Glutamatergic neuron (in vitro differentiated cells): Measurements from ENCODE around the gene KMT2E. TPM values are rescaled to one million over a fixed set of nuclear protein-coding genes. Genes with fewer than 3 reads are reported as not detected.

Source experiments
- DNase-seq: peaks from one replicate; pipeline ENCODE4 v3.0.0; 2022
- H3K27ac Mint-ChIP-seq: one replicate; pipeline ENCODE4 v1.8.0; 2020; ENCODE audit warnings: mild to moderate bottlenecking, mixed read lengths, inconsistent platforms; ENCODE audit not compliant: unreplicated experiment
- H3K27me3 Mint-ChIP-seq: one replicate; pipeline ENCODE4 v1.8.0; 2020; ENCODE audit warnings: mild to moderate bottlenecking, moderate library complexity, mixed read lengths, inconsistent platforms; ENCODE audit not compliant: unreplicated experiment
- H3K36me3 Mint-ChIP-seq: one replicate; pipeline ENCODE4 v1.8.0; 2020; ENCODE audit warnings: mild to moderate bottlenecking, mixed read lengths, inconsistent platforms; ENCODE audit not compliant: unreplicated experiment
- H3K4me1 Mint-ChIP-seq: one replicate; pipeline ENCODE4 v1.8.0; 2020; ENCODE audit warnings: mild to moderate bottlenecking, low read depth, mixed read lengths, inconsistent platforms; ENCODE audit not compliant: unreplicated experiment
- H3K4me3 Mint-ChIP-seq: one replicate; pipeline ENCODE4 v1.8.0; 2020; ENCODE audit warnings: mild to moderate bottlenecking, mixed read lengths, inconsistent platforms; ENCODE audit not compliant: unreplicated experiment
- H3K9me3 Mint-ChIP-seq: one replicate; pipeline ENCODE4 v1.8.0; 2020; ENCODE audit warnings: mild to moderate bottlenecking, moderate library complexity, mixed read lengths, inconsistent platforms; ENCODE audit not compliant: unreplicated experiment
- total RNA-seq: library from RNA; stranded (reverse); fragmentation: NEBNext Ultra II Directional; extraction: Animal tissue kit (Norgen Biotek cat#: 25700); gene quantifications from one replicate; pipeline ENCODE4 v1.2.1, GENCODE V29; 2021; ENCODE audit not compliant: unreplicated experiment
- TF ChIP-seq, protein P1 (sequence below): fragments of 200-600 bp; sonication (generic); IDR thresholded peaks from one replicate; pipeline ENCODE4 v1.5.0; 2021; ENCODE audit not compliant: partially characterized antibody, unreplicated experiment

The KMT2E gene
- total RNA-seq, 1 donor from 2014 or later: 126 TPM

GRCh38 chr7:105016068-105016708, 2.2 kb downstream of the KMT2E start:
- TF ChIP-seq, protein P1, sequence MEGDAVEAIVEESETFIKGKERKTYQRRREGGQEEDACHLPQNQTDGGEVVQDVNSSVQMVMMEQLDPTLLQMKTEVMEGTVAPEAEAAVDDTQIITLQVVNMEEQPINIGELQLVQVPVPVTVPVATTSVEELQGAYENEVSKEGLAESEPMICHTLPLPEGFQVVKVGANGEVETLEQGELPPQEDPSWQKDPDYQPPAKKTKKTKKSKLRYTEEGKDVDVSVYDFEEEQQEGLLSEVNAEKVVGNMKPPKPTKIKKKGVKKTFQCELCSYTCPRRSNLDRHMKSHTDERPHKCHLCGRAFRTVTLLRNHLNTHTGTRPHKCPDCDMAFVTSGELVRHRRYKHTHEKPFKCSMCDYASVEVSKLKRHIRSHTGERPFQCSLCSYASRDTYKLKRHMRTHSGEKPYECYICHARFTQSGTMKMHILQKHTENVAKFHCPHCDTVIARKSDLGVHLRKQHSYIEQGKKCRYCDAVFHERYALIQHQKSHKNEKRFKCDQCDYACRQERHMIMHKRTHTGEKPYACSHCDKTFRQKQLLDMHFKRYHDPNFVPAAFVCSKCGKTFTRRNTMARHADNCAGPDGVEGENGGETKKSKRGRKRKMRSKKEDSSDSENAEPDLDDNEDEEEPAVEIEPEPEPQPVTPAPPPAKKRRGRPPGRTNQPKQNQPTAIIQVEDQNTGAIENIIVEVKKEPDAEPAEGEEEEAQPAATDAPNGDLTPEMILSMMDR: no peak
- Mint-ChIP-seq H3K9me3 (peaks cover 34% of the 10 kb centered on the region), H3K4me3 (peak overlapping the region; percentile 96), H3K4me1 (peaks cover 16% of the 10 kb centered on the region), H3K27ac (peak overlapping the region; percentile 100), H3K27me3 (peaks cover 31% of the 10 kb centered on the region), H3K36me3 (peaks cover 6% of the 10 kb centered on the region)
- DNase-seq: no peak

GRCh38 chr7:105016709-105017656, 3.0 kb downstream of the KMT2E start:
- Mint-ChIP-seq H3K4me3 (peak overlapping the region; percentile 96), H3K36me3 (peaks cover 6% of the 10 kb centered on the region), H3K9me3 (peaks cover 34% of the 10 kb centered on the region), H3K4me1 (peaks cover 23% of the 10 kb centered on the region), H3K27ac (peak overlapping the region; percentile 100), H3K27me3 (peaks cover 31% of the 10 kb centered on the region)
- TF ChIP-seq, protein P1: no peak
- no peak for DNase-seq

GRCh38 chr7:105017657-105018365, 3.8 kb downstream of the KMT2E start:
- Mint-ChIP-seq H3K36me3 (peaks cover 6% of the 10 kb centered on the region), H3K27ac (peak overlapping the region; percentile 73), H3K27me3 (peaks cover 24% of the 10 kb centered on the region), H3K4me3 (peak overlapping the region; percentile 96), H3K9me3 (peaks cover 28% of the 10 kb centered on the region), H3K4me1 (peaks cover 29% of the 10 kb centered on the region)
- DNase-seq: no peak
- TF ChIP-seq, protein P1: no peak

DNA sequence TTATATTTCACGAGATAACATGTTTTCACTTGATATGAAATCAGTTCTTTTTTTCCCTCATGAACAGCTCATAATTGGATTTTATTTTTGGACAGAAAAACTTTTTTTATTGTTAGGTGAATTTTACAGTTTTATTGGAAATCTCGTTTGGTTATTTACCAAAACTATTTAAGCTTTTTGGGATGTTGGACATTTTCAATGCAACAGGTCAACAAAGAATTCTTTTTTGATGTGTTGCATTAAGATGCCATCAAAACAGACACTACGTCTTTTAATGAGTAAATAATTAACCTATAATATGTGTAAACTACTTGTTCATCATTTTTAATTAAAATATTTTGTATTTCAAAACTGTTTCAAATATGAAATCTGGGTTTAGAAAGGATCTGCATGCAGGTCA, 5.3 kb downstream of the KMT2E start:
- Mint-ChIP-seq H3K9me3 (peaks cover 16% of the 10 kb centered on the region), H3K4me1 (peaks cover 31% of the 10 kb centered on the region), H3K36me3 (no peaks in the 10 kb centered on the region), H3K4me3 (peak overlapping the region; percentile 50), H3K27ac (no peak overlapping the region), H3K27me3 (peaks cover 11% of the 10 kb centered on the region)
- TF ChIP-seq, protein P1: no peak
- DNase-seq: no peak
